Smooth muscle cell (in vitro differentiated cells): ENCODE measurements around the gene ANKHD1. TPM values are rescaled to one million over a fixed set of nuclear protein-coding genes. Genes with fewer than 3 reads are reported as not detected.

ENCODE experiments used
- DNase-seq: peaks from one replicate; lab custom pipeline; 2025; ENCODE audit not compliant: unreplicated experiment; lab: John Stamatoyannopoulos, UW
- H2AFZ ChIP-seq: fragments of 200-600 bp; sonication (generic); 2 replicates; pipeline ENCODE4 v1.6.0; 2016; ENCODE audit warnings: antibody characterized with exemption, low read depth, mild to moderate bottlenecking
- H3F3A ChIP-seq: fragments of 200-600 bp; sonication (generic); 2 replicates; pipeline ENCODE4 v1.6.0; 2017; ENCODE audit warnings: antibody characterized with exemption, low read depth
- H3K27ac ChIP-seq: fragments of 200-600 bp; sonication (generic); 2 replicates; pipeline ENCODE4 v1.5.1; 2016; ENCODE audit warnings: low read depth, mild to moderate bottlenecking
- H3K27me3 ChIP-seq: fragments of 200-600 bp; sonication (generic); 2 replicates; pipeline ENCODE4 v1.6.1; 2016; ENCODE audit warnings: low read depth, mild to moderate bottlenecking
- H3K36me3 ChIP-seq: fragments of 200-600 bp; sonication (generic); 2 replicates; pipeline ENCODE4 v1.5.1; 2016; ENCODE audit warnings: low read depth
- H3K4me1 ChIP-seq: fragments of 200-600 bp; sonication (generic); 2 replicates; pipeline ENCODE4 v1.5.1; 2016; ENCODE audit warnings: low read depth
- H3K4me2 ChIP-seq: fragments of 200-600 bp; sonication (generic); 2 replicates; pipeline ENCODE4 v1.6.0; 2016; ENCODE audit warnings: mild to moderate bottlenecking
- H3K4me3 ChIP-seq: fragments of 200-600 bp; sonication (generic); 2 replicates; pipeline ENCODE4 v1.5.1; 2016; ENCODE audit warnings: mild to moderate bottlenecking
- H3K79me2 ChIP-seq: fragments of 200-600 bp; sonication (generic); 2 replicates; pipeline ENCODE4 v1.6.0; 2016; ENCODE audit warnings: low read depth, mild to moderate bottlenecking
- H3K9ac ChIP-seq: fragments of 200-600 bp; sonication (generic); 2 replicates; pipeline ENCODE4 v1.6.0; 2016; ENCODE audit warnings: low read depth
- H3K9me3 ChIP-seq: fragments of 200-600 bp; sonication (generic); replicated peaks from 2 replicates; pipeline ENCODE4 v1.5.1; 2016; ENCODE audit warnings: low read depth
- H4K20me1 ChIP-seq: fragments of 200-600 bp; sonication (generic); 2 replicates; pipeline ENCODE4 v1.6.0; 2016; ENCODE audit warnings: low read depth
- CTCF ChIP-seq: fragments of 200-600 bp; sonication (generic); IDR thresholded peaks from 2 replicates; pipeline ENCODE4 v1.5.1; 2017; ENCODE audit warnings: borderline replicate concordance, mild to moderate bottlenecking, antibody characterized with exemption; ENCODE audit not compliant: insufficient read depth, poor library complexity, severe bottlenecking
- WGBS: methylation state at CpG from one replicate; pipeline ENCODE4 v1.1.7; 2016; ENCODE audit warnings: low lambda C conversion rate; 5-methylcytosine and 5-hydroxymethylcytosine counted together
- polyA plus RNA-seq: library from polyadenylated mRNA; unstranded; fragments of >200 nt; fragmentation: Nextera tagmentation; extraction: Ambion mirVana; gene quantifications from 2 replicates; pipeline ENCODE4 v1.2.1, GENCODE V29; 2016
- total RNA-seq: library from RNA; depleted of rRNA; stranded (reverse); fragments of >200 nt; gene quantifications from 2 replicates; pipeline ENCODE4 v1.2.3, GENCODE V29; 2014

The ANKHD1 gene
- total and polyA plus RNA-seq, 2 experiments from 2014 or later: 37.9 to 56.1 TPM

GRCh38 chr5:140361901-140362300 is 39.7 kb upstream of the ANKHD1 start:
- H3K9ac ChIP-seq: no peak overlapping the region
- no peaks in the 10 kb centered on the region for H4K20me1 ChIP-seq
- H2AFZ ChIP-seq: no peak overlapping the region
- no peaks in the 10 kb centered on the region for H3K27me3 ChIP-seq
- WGBS: 88% methylated on average over 2 of the region's 2 CpGs
- H3K4me1 ChIP-seq: no peaks in the 10 kb centered on the region
- no peak for DNase-seq
- H3K27ac ChIP-seq: no peak overlapping the region
- H3K79me2 ChIP-seq: no peaks in the 10 kb centered on the region
- H3K9me3 ChIP-seq: no peaks in the 10 kb centered on the region
- H3K4me3 ChIP-seq: no peak overlapping the region
- no peak for TF ChIP-seq CTCF
- H3F3A ChIP-seq: no peaks in the 10 kb centered on the region
- no peaks in the 10 kb centered on the region for H3K36me3 ChIP-seq
- H3K4me2 ChIP-seq: no peak overlapping the region

GRCh38 chr5:140362311-140362710 is 39.3 kb upstream of the ANKHD1 start:
- Histone ChIP-seq H3K79me2 (no peaks in the 10 kb centered on the region), H2AFZ (no peak overlapping the region), H4K20me1 (no peaks in the 10 kb centered on the region), H3F3A (no peaks in the 10 kb centered on the region), H3K9ac (no peak overlapping the region), H3K36me3 (no peaks in the 10 kb centered on the region), H3K27ac (no peak overlapping the region), H3K4me2 (no peak overlapping the region), H3K4me3 (no peak overlapping the region), H3K4me1 (no peaks in the 10 kb centered on the region), H3K9me3 (no peaks in the 10 kb centered on the region), H3K27me3 (no peaks in the 10 kb centered on the region)
- 89% methylated on average over 8 of the region's 8 CpGs for WGBS
- DNase-seq: no peak
- no peak for TF ChIP-seq CTCF

GRCh38 chr5:140362875-140363630 is 38.6 kb upstream of the ANKHD1 start:
- DNase-seq: peak; percentile 33
- H4K20me1 ChIP-seq: no peaks in the 10 kb centered on the region
- H3K9ac ChIP-seq: no peak overlapping the region
- peak; percentile 92 for TF ChIP-seq CTCF
- no peak overlapping the region for H3K27ac ChIP-seq
- H3K4me1 ChIP-seq: no peaks in the 10 kb centered on the region
- H3K9me3 ChIP-seq: no peaks in the 10 kb centered on the region
- H3F3A ChIP-seq: no peaks in the 10 kb centered on the region
- no peaks in the 10 kb centered on the region for H3K36me3 ChIP-seq
- H3K79me2 ChIP-seq: no peaks in the 10 kb centered on the region
- no peaks in the 10 kb centered on the region for H3K27me3 ChIP-seq
- 15% methylated on average over 29 of the region's 29 CpGs for WGBS
- H2AFZ ChIP-seq: peak overlapping the region; percentile 96
- H3K4me2 ChIP-seq: peak overlapping the region; percentile 95
- peak overlapping the region; percentile 48 for H3K4me3 ChIP-seq
